Measurements from ENCODE around the gene EXOSC1. TPM values are rescaled to one million over a fixed set of nuclear protein-coding genes. Genes with fewer than 3 reads are reported as not detected.

Gene EXOSC1
- total RNA-seq, 1 experiment from 2014 or later, result 52.7 TPM

DNA sequence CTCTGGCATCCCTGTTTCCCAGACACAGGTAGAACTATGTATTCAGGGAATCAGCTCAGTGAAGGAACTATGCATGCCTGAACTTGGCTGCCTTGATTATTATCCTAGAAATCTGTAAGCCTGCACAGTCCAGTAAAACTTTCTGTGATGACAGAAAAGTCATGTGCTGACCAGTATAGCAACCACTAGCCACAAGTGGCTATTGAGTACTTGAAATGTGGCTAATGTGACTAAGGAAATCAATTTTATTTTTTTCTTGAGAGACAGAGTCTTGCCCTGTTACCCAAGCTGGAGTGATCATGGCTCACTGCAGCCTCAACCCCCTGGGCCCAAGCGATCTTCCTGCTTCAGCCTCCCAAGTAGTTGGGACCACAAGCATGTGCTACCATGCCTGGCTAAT, 3.5 kb downstream of the EXOSC1 start:
- no peak overlapping the region for H3K4me3 ChIP-seq (ENCODE audit: low read depth, low read length, poor library complexity, severe bottlenecking)
- no peak overlapping the region for H3K27ac ChIP-seq (ENCODE audit: low read depth, low read length, poor library complexity, severe bottlenecking)
- H3K9me3 ChIP-seq (ENCODE audit: low read depth, low read length, poor library complexity, severe bottlenecking), result no peaks in the 10 kb centered on the region
- peaks cover 12% of the 10 kb centered on the region for H3K36me3 ChIP-seq (ENCODE audit: insufficient read depth, low read length, poor library complexity, severe bottlenecking)
- intact Hi-C loops (cut with micrococcal nuclease; ENCODE audit: unreplicated experiment), result no loop called here
- POLR2A ChIA-PET (ENCODE audit: low non-redundant PET), result no interaction called here
- TF ChIP-seq, protein P1, sequence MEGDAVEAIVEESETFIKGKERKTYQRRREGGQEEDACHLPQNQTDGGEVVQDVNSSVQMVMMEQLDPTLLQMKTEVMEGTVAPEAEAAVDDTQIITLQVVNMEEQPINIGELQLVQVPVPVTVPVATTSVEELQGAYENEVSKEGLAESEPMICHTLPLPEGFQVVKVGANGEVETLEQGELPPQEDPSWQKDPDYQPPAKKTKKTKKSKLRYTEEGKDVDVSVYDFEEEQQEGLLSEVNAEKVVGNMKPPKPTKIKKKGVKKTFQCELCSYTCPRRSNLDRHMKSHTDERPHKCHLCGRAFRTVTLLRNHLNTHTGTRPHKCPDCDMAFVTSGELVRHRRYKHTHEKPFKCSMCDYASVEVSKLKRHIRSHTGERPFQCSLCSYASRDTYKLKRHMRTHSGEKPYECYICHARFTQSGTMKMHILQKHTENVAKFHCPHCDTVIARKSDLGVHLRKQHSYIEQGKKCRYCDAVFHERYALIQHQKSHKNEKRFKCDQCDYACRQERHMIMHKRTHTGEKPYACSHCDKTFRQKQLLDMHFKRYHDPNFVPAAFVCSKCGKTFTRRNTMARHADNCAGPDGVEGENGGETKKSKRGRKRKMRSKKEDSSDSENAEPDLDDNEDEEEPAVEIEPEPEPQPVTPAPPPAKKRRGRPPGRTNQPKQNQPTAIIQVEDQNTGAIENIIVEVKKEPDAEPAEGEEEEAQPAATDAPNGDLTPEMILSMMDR (conservative IDR thresholded peaks at IDR 0.05; ENCODE audit: low read depth, low read length), result no peak
- TF ChIP-seq EZH2 (IDR thresholded peaks at IDR 0.05; ENCODE audit: borderline replicate concordance, low read depth, low read length, poor library complexity, severe bottlenecking), result no peak
- no TSS peak for BruUV-seq (replicated peaks)
- no peak for DNase-seq (ENCODE audit: low spot score)
- no peaks in the 10 kb centered on the region for H3K27me3 ChIP-seq (replicated peaks; ENCODE audit: insufficient read depth, low read depth, low read length, poor library complexity)
- CTCF ChIA-PET, result no interaction called here
- peaks cover 11% of the 10 kb centered on the region for H3K4me1 ChIP-seq (ENCODE audit: insufficient read depth, low read length, poor library complexity, severe bottlenecking)

DNA sequence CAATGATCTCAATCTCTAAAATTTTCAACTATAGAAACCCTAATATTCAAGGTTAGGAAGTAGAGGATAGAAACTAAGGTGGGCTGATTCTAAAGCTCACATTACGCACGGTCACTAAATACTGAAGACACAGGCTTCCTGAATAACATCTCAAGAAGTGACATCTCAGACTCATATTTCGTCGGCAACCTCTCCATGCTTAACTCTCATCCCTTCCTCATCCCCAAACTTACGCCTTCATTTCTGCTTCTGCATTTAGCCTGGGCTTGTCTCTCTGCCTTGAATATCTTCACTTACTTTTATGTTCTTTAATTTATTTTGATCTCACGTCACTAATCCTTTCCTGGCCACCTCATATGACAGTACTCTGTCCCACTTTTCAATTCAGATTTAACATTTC, 10.6 kb downstream of the EXOSC1 start:
- Histone ChIP-seq H3K27ac (ENCODE audit: low read depth, low read length, poor library complexity, severe bottlenecking) (no peak overlapping the region), H3K9me3 (ENCODE audit: low read depth, low read length, poor library complexity, severe bottlenecking) (no peaks in the 10 kb centered on the region), H3K36me3 (ENCODE audit: insufficient read depth, low read length, poor library complexity, severe bottlenecking) (peaks cover 63% of the 10 kb centered on the region), H3K27me3 (replicated peaks; ENCODE audit: insufficient read depth, low read depth, low read length, poor library complexity) (no peaks in the 10 kb centered on the region), H3K4me1 (ENCODE audit: insufficient read depth, low read length, poor library complexity, severe bottlenecking) (no peaks in the 10 kb centered on the region), H3K4me3 (ENCODE audit: low read depth, low read length, poor library complexity, severe bottlenecking) (no peak overlapping the region)
- intact Hi-C loops (cut with micrococcal nuclease; ENCODE audit: unreplicated experiment), result no loop called here
- no peak for DNase-seq (ENCODE audit: low spot score)
- BruUV-seq (replicated peaks), result no TSS peak
- TF ChIP-seq, protein P1 (conservative IDR thresholded peaks at IDR 0.05; ENCODE audit: low read depth, low read length), result no peak
- TF ChIP-seq EZH2 (IDR thresholded peaks at IDR 0.05; ENCODE audit: borderline replicate concordance, low read depth, low read length, poor library complexity, severe bottlenecking), result no peak
- ChIA-PET CTCF (no interaction called here), POLR2A (ENCODE audit: low non-redundant PET) (no interaction called here)

DNA sequence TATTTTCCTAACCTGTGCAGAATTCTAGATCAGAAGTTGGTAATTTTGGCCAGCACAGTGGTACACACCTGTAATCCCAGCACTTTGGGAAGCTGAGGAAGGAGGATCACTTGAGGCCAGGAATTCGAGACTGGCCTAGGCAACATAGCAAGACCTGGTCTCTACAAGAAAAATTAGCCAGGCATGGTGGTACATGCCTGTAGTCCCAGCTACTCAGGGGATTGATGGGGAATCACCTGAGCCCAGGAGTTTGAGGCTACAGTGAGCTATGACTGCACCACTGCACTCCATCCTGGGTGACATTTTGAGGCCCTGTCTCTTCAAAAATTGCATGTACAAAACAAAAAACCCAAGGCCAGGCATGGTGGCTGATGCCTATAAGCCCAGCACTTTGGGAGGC, 11.2 kb downstream of the EXOSC1 start:
- DNase-seq (ENCODE audit: low spot score), result no peak
- Histone ChIP-seq H3K4me3 (ENCODE audit: low read depth, low read length, poor library complexity, severe bottlenecking) (no peak overlapping the region), H3K9me3 (ENCODE audit: low read depth, low read length, poor library complexity, severe bottlenecking) (no peaks in the 10 kb centered on the region), H3K4me1 (ENCODE audit: insufficient read depth, low read length, poor library complexity, severe bottlenecking) (no peaks in the 10 kb centered on the region), H3K36me3 (ENCODE audit: insufficient read depth, low read length, poor library complexity, severe bottlenecking) (peaks cover 70% of the 10 kb centered on the region), H3K27ac (ENCODE audit: low read depth, low read length, poor library complexity, severe bottlenecking) (no peak overlapping the region), H3K27me3 (replicated peaks; ENCODE audit: insufficient read depth, low read depth, low read length, poor library complexity) (no peaks in the 10 kb centered on the region)
- TF ChIP-seq, protein P1 (conservative IDR thresholded peaks at IDR 0.05; ENCODE audit: low read depth, low read length), result no peak
- no peak for TF ChIP-seq EZH2 (IDR thresholded peaks at IDR 0.05; ENCODE audit: borderline replicate concordance, low read depth, low read length, poor library complexity, severe bottlenecking)
- CTCF ChIA-PET, result no interaction called here
- no TSS peak for BruUV-seq (replicated peaks)
- intact Hi-C loops (cut with micrococcal nuclease; ENCODE audit: unreplicated experiment), result no loop called here
- POLR2A ChIA-PET (ENCODE audit: low non-redundant PET), result no interaction called here

Measured in A673 (cell line).